Hepatocyte (in vitro differentiated cells): ENCODE results near the gene TREM1. TPM values are rescaled to one million over a fixed set of nuclear protein-coding genes. Genes with fewer than 3 reads are reported as not detected.

ENCODE experiments used
- DNase-seq: peaks from one replicate; pipeline ENCODE4 v3.0.0-alpha.2; 2016; ENCODE audit warnings: low spot score
- H2AFZ ChIP-seq: fragments of 200-600 bp; sonication (generic); 2 replicates; pipeline ENCODE4 v1.6.0; 2016; ENCODE audit warnings: antibody characterized with exemption, mild to moderate bottlenecking
- H3K27ac ChIP-seq: fragments of 200-600 bp; sonication (generic); 2 replicates; pipeline ENCODE4 v1.5.1; 2016; ENCODE audit warnings: mild to moderate bottlenecking
- H3K27me3 ChIP-seq: fragments of 200-600 bp; sonication (generic); 2 replicates; pipeline ENCODE4 v1.6.1; 2016
- H3K36me3 ChIP-seq: fragments of 200-600 bp; sonication (generic); replicated peaks from 2 replicates; pipeline ENCODE4 v1.5.1; 2016; ENCODE audit warnings: low read depth; ENCODE audit not compliant: insufficient read depth
- H3K4me1 ChIP-seq: fragments of 200-600 bp; sonication (generic); 2 replicates; pipeline ENCODE4 v1.5.1; 2016; ENCODE audit warnings: mild to moderate bottlenecking, moderate library complexity; ENCODE audit not compliant: insufficient read depth
- H3K4me2 ChIP-seq: fragments of 200-600 bp; sonication (generic); 2 replicates; pipeline ENCODE4 v1.6.0; 2016
- H3K4me3 ChIP-seq: fragments of 200-600 bp; sonication (generic); 2 replicates; pipeline ENCODE4 v1.5.1; 2016; ENCODE audit warnings: mild to moderate bottlenecking
- H3K79me2 ChIP-seq: fragments of 200-600 bp; sonication (generic); 2 replicates; pipeline ENCODE4 v1.6.0; 2017; ENCODE audit warnings: mild to moderate bottlenecking
- H3K9me2 ChIP-seq: fragments of 200-600 bp; sonication (generic); replicated peaks from 2 replicates; pipeline ENCODE4 v1.6.0; 2017; ENCODE audit warnings: mild to moderate bottlenecking; ENCODE audit not compliant: insufficient read depth
- H3K9me3 ChIP-seq: fragments of 200-600 bp; sonication (generic); 2 replicates; pipeline ENCODE4 v1.5.1; 2016; ENCODE audit warnings: low read depth, mild to moderate bottlenecking
- H4K20me1 ChIP-seq: fragments of 200-600 bp; sonication (generic); 2 replicates; pipeline ENCODE4 v1.6.0; 2016; ENCODE audit warnings: mild to moderate bottlenecking; ENCODE audit not compliant: insufficient read depth, poor library complexity, severe bottlenecking
- EZH2 ChIP-seq: fragments of 200-600 bp; sonication (generic); IDR thresholded peaks from 2 replicates; pipeline ENCODE4 v1.6.1; 2016; ENCODE audit warnings: antibody characterized with exemption, mild to moderate bottlenecking, borderline replicate concordance
- EZH2phosphoT487 ChIP-seq: fragments of 200-600 bp; sonication (generic); IDR thresholded peaks from one replicate; pipeline ENCODE4 v1.6.1; 2018; ENCODE audit warnings: antibody characterized with exemption, mild to moderate bottlenecking, low read depth, moderate library complexity; ENCODE audit not compliant: unreplicated experiment, severe bottlenecking
- WGBS: methylation state at CpG from one replicate; pipeline ENCODE4 v1.1.6; 2016; ENCODE audit warnings: low lambda C conversion rate; ENCODE audit errors: missing lambda C conversion rate; 5-methylcytosine and 5-hydroxymethylcytosine counted together
- polyA plus RNA-seq: library from polyadenylated mRNA; unstranded; fragments of >200 nt; fragmentation: Nextera tagmentation; extraction: Ambion mirVana; gene quantifications from 2 replicates; pipeline ENCODE4 v1.2.1, GENCODE V29; 2016
- total RNA-seq: library from RNA; depleted of rRNA; stranded (reverse); fragments of >200 nt; gene quantifications from 2 replicates; pipeline ENCODE4 v1.2.3, GENCODE V29; 2014
- TF ChIP-seq, protein P1 (sequence below): fragments of 200-600 bp; sonication (generic); IDR thresholded peaks from 2 replicates; pipeline ENCODE4 v1.5.1; 2016; ENCODE audit warnings: antibody characterized with exemption, mild to moderate bottlenecking; ENCODE audit not compliant: poor library complexity

Gene TREM1
- total and polyA plus RNA-seq, 2 experiments from 2014 or later, result 0.63 to 2.3 TPM

DNA sequence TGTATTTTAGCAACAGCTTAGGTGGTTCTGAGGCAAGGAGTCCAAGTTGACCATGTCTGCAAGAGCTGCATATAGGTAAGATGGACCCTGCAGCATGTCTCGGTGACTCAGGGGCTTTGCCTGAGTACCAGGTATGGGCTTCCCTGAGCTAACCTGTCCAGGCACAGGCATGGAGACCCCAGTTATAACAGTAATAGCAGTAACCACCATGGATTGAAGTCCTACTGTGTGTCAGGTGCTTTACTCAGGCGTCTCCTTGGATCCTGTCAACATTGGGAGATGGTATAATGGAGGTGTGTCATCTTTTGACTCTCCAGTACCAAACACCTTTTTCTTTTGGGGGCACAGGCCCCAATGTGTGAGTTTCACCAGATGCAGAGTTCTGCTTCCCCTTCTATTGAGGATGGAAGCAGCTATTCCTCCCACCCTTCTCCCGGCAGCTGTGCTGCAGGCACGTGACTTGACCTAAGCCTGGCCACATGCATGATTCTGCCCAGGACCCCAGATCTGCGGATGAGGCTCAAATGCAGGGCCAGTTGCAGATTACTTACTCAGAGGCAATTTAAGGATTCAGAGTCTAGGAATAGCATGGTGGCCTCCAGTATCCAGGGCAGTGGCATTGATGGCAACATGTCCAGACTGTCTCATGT is 13.8 kb downstream of the TREM1 start:
- Histone ChIP-seq H3K4me3 (no peak overlapping the region), H3K27me3 (peaks cover 17% of the 10 kb centered on the region), H3K27ac (no peak overlapping the region), H3K9me3 (no peaks in the 10 kb centered on the region), H3K9me2 (no peaks in the 10 kb centered on the region), H3K36me3 (no peaks in the 10 kb centered on the region), H4K20me1 (no peaks in the 10 kb centered on the region), H2AFZ (no peak overlapping the region), H3K4me1 (no peaks in the 10 kb centered on the region), H3K79me2 (no peaks in the 10 kb centered on the region), H3K4me2 (no peak overlapping the region)
- TF ChIP-seq EZH2 (no peak), EZH2phosphoT487 (no peak)
- TF ChIP-seq, protein P1, sequence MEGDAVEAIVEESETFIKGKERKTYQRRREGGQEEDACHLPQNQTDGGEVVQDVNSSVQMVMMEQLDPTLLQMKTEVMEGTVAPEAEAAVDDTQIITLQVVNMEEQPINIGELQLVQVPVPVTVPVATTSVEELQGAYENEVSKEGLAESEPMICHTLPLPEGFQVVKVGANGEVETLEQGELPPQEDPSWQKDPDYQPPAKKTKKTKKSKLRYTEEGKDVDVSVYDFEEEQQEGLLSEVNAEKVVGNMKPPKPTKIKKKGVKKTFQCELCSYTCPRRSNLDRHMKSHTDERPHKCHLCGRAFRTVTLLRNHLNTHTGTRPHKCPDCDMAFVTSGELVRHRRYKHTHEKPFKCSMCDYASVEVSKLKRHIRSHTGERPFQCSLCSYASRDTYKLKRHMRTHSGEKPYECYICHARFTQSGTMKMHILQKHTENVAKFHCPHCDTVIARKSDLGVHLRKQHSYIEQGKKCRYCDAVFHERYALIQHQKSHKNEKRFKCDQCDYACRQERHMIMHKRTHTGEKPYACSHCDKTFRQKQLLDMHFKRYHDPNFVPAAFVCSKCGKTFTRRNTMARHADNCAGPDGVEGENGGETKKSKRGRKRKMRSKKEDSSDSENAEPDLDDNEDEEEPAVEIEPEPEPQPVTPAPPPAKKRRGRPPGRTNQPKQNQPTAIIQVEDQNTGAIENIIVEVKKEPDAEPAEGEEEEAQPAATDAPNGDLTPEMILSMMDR, result no peak
- WGBS, result 90% methylated on average over 5 of the region's 5 CpGs
- no peak for DNase-seq

- no peaks in the 10 kb centered on the region for H3K79me2 ChIP-seq
- H3K9me3 ChIP-seq, result no peaks in the 10 kb centered on the region
- H3K27ac ChIP-seq, result no peak overlapping the region
- no peak for DNase-seq
- H3K4me3 ChIP-seq, result no peak overlapping the region
- TF ChIP-seq EZH2, result no peak
- TF ChIP-seq, protein P1, result no peak
- TF ChIP-seq EZH2phosphoT487, result no peak
- H3K9me2 ChIP-seq, result no peaks in the 10 kb centered on the region
- H3K4me1 ChIP-seq, result no peaks in the 10 kb centered on the region
- no peaks in the 10 kb centered on the region for H3K36me3 ChIP-seq
- H3K4me2 ChIP-seq, result no peak overlapping the region
- peaks cover 16% of the 10 kb centered on the region for H3K27me3 ChIP-seq
- no peaks in the 10 kb centered on the region for H4K20me1 ChIP-seq
- H2AFZ ChIP-seq, result no peak overlapping the region
- WGBS, result 73% methylated on average over 7 of the region's 7 CpGs
These were observed 14.5 kb downstream of the TREM1 start for GRCh38 chr6:41271901-41272395.

- WGBS, result 91% methylated on average over 4 of the region's 4 CpGs
- H4K20me1 ChIP-seq, result no peaks in the 10 kb centered on the region
- no peak overlapping the region for H3K27ac ChIP-seq
- H3K4me2 ChIP-seq, result no peak overlapping the region
- H2AFZ ChIP-seq, result no peak overlapping the region
- TF ChIP-seq EZH2phosphoT487, result no peak
- TF ChIP-seq, protein P1, result no peak
- no peak for TF ChIP-seq EZH2
- no peaks in the 10 kb centered on the region for H3K9me2 ChIP-seq
- no peak for DNase-seq
- H3K9me3 ChIP-seq, result peaks cover 3% of the 10 kb centered on the region
- H3K27me3 ChIP-seq, result no peaks in the 10 kb centered on the region
- no peaks in the 10 kb centered on the region for H3K4me1 ChIP-seq
- no peaks in the 10 kb centered on the region for H3K79me2 ChIP-seq
- no peak overlapping the region for H3K4me3 ChIP-seq
- no peaks in the 10 kb centered on the region for H3K36me3 ChIP-seq
These were observed 16.8 kb downstream of the TREM1 start for GRCh38 chr6:41269716-41270115.
